ENCODE measurements around the gene PNPLA7. TPM values are rescaled to one million over a fixed set of nuclear protein-coding genes. Genes with fewer than 3 reads are reported as not detected.

Gene PNPLA7
- total and polyA plus RNA-seq, 10 of the 15 experiments (the other 5 are each of a cell fraction or from before 2014, with no cell fraction given): 0.04 to 0.85 (median 0.19) TPM; not detected in 1

DNA sequence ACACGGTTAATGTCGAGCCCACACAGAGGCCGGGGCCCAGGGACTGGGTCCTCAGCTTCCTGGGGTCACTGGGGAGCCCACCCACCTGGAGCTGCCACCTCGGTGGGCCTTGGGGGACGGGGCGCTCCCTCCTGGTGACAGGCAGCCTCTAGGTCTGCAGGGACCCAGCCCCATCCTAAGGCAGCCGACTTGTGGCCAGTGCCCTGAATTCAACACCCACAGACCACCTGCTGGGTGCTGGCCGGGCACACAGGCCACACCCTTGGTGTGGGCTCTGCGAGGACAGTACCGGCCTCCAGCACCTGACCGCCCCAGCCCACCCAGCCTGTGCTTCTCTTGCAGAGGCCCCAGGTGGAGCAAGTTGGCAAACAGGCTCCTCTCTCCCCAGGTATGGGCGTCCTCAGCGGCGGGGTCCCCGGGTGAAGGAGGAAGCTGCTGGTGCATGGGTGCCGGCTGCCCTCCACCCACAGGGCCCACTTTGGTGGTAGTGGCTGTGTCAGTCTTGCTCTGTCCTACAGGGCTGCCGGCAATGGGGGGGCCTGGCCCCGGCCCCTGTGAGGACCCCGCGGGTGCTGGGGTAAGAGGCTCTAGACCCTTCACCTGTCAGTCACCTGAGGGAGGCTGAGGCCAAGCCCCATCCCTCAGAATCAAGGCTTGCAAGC is 117.4 kb downstream of the PNPLA7 start:
- no peak overlapping the region for H2AFZ ChIP-seq (ENCODE audit: control insufficient read depth, low read depth, low read length)
- ATAC-seq (no peak), FAIRE-seq (no peak), DNase-seq (ENCODE audit: low read depth, low spot score) (no peak)
- no peaks in the 10 kb centered on the region for H3K9me3 ChIP-seq (replicated peaks; ENCODE audit: control insufficient read depth, insufficient read depth, low read length)
- no peak for TF ChIP-seq MTA2 (IDR thresholded peaks at IDR 0.05; ENCODE audit: low read depth)
- H3K9ac ChIP-seq (ENCODE audit: control insufficient read depth, insufficient read depth, low read length): no peak overlapping the region
- no peaks in the 10 kb centered on the region for H3K27me3 ChIP-seq (replicated peaks in 1 of 2; ENCODE audit: control insufficient read depth in 2 of 2, insufficient read depth in 2 of 2, low read length in 1 of 2)
- H3K36me3 ChIP-seq (ENCODE audit: control insufficient read depth in 2 of 2, insufficient read depth in 2 of 2, low read length in 1 of 2): no peaks in the 10 kb centered on the region
- no peak overlapping the region for H3K4me2 ChIP-seq (ENCODE audit: control insufficient read depth, insufficient read depth)
- ChIA-PET CTCF (no interaction called here), SMC1A (ENCODE audit: uncharacterized antibody, unreplicated experiment) (no interaction called here), RAD21 (ENCODE audit: unreplicated experiment) (no interaction called here), POLR2A (no interaction called here)
- H4K20me1 ChIP-seq (ENCODE audit: control insufficient read depth, insufficient read depth): no peaks in the 10 kb centered on the region
- no peaks in the 10 kb centered on the region for H3K79me2 ChIP-seq (ENCODE audit: control insufficient read depth, insufficient read depth, low read length)
- H3K4me1 ChIP-seq (ENCODE audit: control insufficient read depth, insufficient read depth, low read length): 0 out of 2 replicates have a peak, but pooled peaks cover 6% of the 10 kb centered on the region
- WGBS (ENCODE audit: insufficient coverage, insufficient replicate concordance, low lambda C conversion rate, missing lambda C conversion rate): 73% methylated on average over 18 of the region's 20 CpGs
- no peak overlapping the region for H3K4me3 ChIP-seq
- intact Hi-C loops (cut with micrococcal nuclease; ENCODE audit: unreplicated experiment): no loop called here
- in situ Hi-C loops (cut with MboI): no loop called here
- no TSS peak for BruUV-seq (replicated peaks)
- H3K27ac ChIP-seq (ENCODE audit: control insufficient read depth, insufficient read depth): no peak overlapping the region

DNA sequence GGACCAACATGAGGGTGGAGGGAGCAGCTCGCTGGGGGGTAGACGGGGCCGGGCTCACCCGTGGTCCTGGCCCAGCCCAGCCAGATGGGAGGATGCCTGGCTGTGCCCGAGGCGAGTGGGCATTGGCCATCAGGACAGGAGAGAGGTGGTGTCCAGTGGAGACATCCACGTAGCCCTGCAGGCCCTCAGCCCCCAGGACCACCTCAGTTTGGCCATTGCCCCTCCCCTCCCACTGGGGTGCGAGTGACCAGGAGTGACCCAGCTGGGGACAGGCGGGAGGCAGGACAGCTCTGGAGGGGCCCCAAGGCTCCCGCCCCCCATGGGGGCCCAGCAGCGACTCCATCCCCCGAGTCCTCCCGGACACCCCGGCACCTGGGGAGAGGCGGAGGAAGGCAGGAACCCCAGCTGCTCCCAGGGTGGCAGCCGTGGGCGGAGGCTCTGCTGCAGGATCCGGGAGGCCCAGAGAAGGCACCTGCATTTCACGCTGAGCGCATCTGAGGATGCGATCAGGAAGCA is 118.7 kb downstream of the PNPLA7 start:
- Histone ChIP-seq H3K4me1 (ENCODE audit: control insufficient read depth, insufficient read depth, low read length) (0 out of 2 replicates have a peak, but pooled peaks cover 6% of the 10 kb centered on the region), H3K9ac (ENCODE audit: control insufficient read depth, insufficient read depth, low read length) (no peak overlapping the region), H3K9me3 (replicated peaks; ENCODE audit: control insufficient read depth, insufficient read depth, low read length) (no peaks in the 10 kb centered on the region), H4K20me1 (ENCODE audit: control insufficient read depth, insufficient read depth) (no peaks in the 10 kb centered on the region), H3K27me3 (replicated peaks in 1 of 2; ENCODE audit: control insufficient read depth in 2 of 2, insufficient read depth in 2 of 2, low read length in 1 of 2) (no peaks in the 10 kb centered on the region; a peak in 1 of 4 replicates), H3K4me3 (no peak overlapping the region), H3K27ac (ENCODE audit: control insufficient read depth, insufficient read depth) (no peak overlapping the region), H2AFZ (ENCODE audit: control insufficient read depth, low read depth, low read length) (no peak overlapping the region), H3K36me3 (ENCODE audit: control insufficient read depth in 2 of 2, insufficient read depth in 2 of 2, low read length in 1 of 2) (no peaks in the 10 kb centered on the region), H3K4me2 (ENCODE audit: control insufficient read depth, insufficient read depth) (no peak overlapping the region), H3K79me2 (ENCODE audit: control insufficient read depth, insufficient read depth, low read length) (no peaks in the 10 kb centered on the region)
- SMC1A ChIA-PET (ENCODE audit: uncharacterized antibody, unreplicated experiment): no interaction called here
- POLR2A ChIA-PET: interaction anchor here (0.6 kb wide), 1 partner anchor 119 kb away, joined by 5 read pairs; no protein-coding TSS in a partner anchor
- ATAC-seq: no peak
- BruUV-seq (replicated peaks): no TSS peak
- no peak for DNase-seq (ENCODE audit: low read depth, low spot score)
- CTCF ChIA-PET: no interaction called here
- RAD21 ChIA-PET (ENCODE audit: unreplicated experiment): no interaction called here
- TF ChIP-seq KLF5 (IDR thresholded peaks at IDR 0.05; ENCODE audit: partially characterized antibody): no peak
- no peak for TF ChIP-seq BRCA1 (IDR thresholded peaks at IDR 0.05; ENCODE audit: low read depth, low read length)
- no peak for FAIRE-seq
- WGBS (ENCODE audit: insufficient coverage, insufficient replicate concordance, low lambda C conversion rate, missing lambda C conversion rate): 52% methylated on average over 21 of the region's 21 CpGs
- in situ Hi-C loops (cut with MboI) (no loop called here), intact Hi-C loops (cut with micrococcal nuclease; ENCODE audit: unreplicated experiment) (no loop called here)

Data from GM12878 (cell line).